HepG2 (cell line): ENCODE results near the gene ORC4. TPM values are rescaled to one million over a fixed set of nuclear protein-coding genes. Genes with fewer than 3 reads are reported as not detected.

Source experiments
- IKZF5 ChIP-seq: IDR thresholded peaks from 2 replicates; pipeline ENCODE4 v1.6.1; 2018; ENCODE audit warnings: missing genetic modification reagents, mild to moderate bottlenecking, missing compliant biosample characterization
- KIAA2018 ChIP-seq: sonication (generic); formaldehyde crosslinking; IDR thresholded peaks from 2 replicates; pipeline ENCODE4 v1.5.0; 2020; ENCODE audit warnings: mild to moderate bottlenecking, missing genetic modification reagents, borderline replicate concordance
- MIER2 ChIP-seq: IDR thresholded peaks from 2 replicates; pipeline ENCODE4 v1.6.1; 2016; ENCODE audit warnings: missing biosample characterization, missing genetic modification reagents
- SP2 ChIP-seq: sonication (generic); formaldehyde crosslinking; IDR thresholded peaks from 2 replicates; pipeline ENCODE4 v1.5.1; 2020; ENCODE audit warnings: mild to moderate bottlenecking, missing genetic modification reagents
- TCF7L2 ChIP-seq: IDR thresholded peaks from 2 replicates; pipeline ENCODE4 v1.6.1; 2011; ENCODE audit warnings: mild to moderate bottlenecking, low read depth, low read length, moderate library complexity
- WIZ ChIP-seq: sonication (generic); formaldehyde crosslinking; IDR thresholded peaks from 2 replicates; pipeline ENCODE4 v1.5.1; 2020; ENCODE audit warnings: mild to moderate bottlenecking, missing genetic modification reagents
- ZNF143 ChIP-seq: sonication (generic); formaldehyde crosslinking; IDR thresholded peaks from 2 replicates; pipeline ENCODE4 v1.4.0; 2020; ENCODE audit warnings: missing genetic modification reagents
- ZNF609 ChIP-seq: sonication (generic); formaldehyde crosslinking; IDR thresholded peaks from 2 replicates; pipeline ENCODE4 v1.4.0; 2020; ENCODE audit warnings: mild to moderate bottlenecking, missing genetic modification reagents, borderline replicate concordance
- polyA plus RNA-seq, 8 experiments: library from polyadenylated mRNA; depleted of rRNA in 3 of 8; stranded (reverse) in 7 of 8; unstranded in 1 of 8; fragments of >200 nt; fragmentation: Illumina TruSeq in 4 of 8; extraction: Trizol in 4 of 8; gene quantifications; 2 replicates each; pipeline versions ENCODE4 v1.2.1 to v1.2.3, GENCODE V29; 2011 to 2016; ENCODE audit warnings: low read depth in 4 of 8, missing spikeins in 1 of 8, mixed read lengths in 1 of 8; ENCODE audit not compliant: insufficient read depth in 1 of 8
- total RNA-seq, 5 experiments: library from RNA; depleted of rRNA; stranded (reverse); fragments of >200 nt; fragmentation: Illumina TruSeq; extraction: Trizol; gene quantifications; 2 replicates each; pipeline ENCODE4 v1.2.3, GENCODE V29; 2016; ENCODE audit warnings: low read depth in 1 of 5

ORC4 gene
- total and polyA plus RNA-seq, 2 of the 13 experiments (the other 11 are each of a cell fraction or from before 2014, with no cell fraction given), result 28.6 to 84.8 TPM

GRCh38 chr2:148020111-148021058 lies at the start of gene ORC4 (continued):
- no peak for TF ChIP-seq KIAA2018 (CRISPR knock-in tag)
- 0 out of 2 replicates have a peak, but pooled peaks have one; percentile 82 for TF ChIP-seq WIZ
- 0 out of 2 replicates have a peak, but pooled peaks have one; percentile 21 for TF ChIP-seq MIER2 (CRISPR knock-in tag)
- no peak for TF ChIP-seq TCF7L2
- peak; percentile 61; the same call in 1 of the 2 replicates for TF ChIP-seq ZNF609 (CRISPR knock-in tag)
- TF ChIP-seq SP2 (CRISPR knock-in tag), result peak; percentile 72
- peak; percentile 87 for TF ChIP-seq IKZF5 (CRISPR knock-in tag)
- TF ChIP-seq ZNF143 (CRISPR knock-in tag), result peak; percentile 95
